ENCODE measurements around the gene CYP26A1.
"Not testable (repeated sequence)": the region's sequence is repeated elsewhere in the genome, so short reads cannot be mapped to it uniquely, and the experiment has no call there.

Gene CYP26A1

DNA sequence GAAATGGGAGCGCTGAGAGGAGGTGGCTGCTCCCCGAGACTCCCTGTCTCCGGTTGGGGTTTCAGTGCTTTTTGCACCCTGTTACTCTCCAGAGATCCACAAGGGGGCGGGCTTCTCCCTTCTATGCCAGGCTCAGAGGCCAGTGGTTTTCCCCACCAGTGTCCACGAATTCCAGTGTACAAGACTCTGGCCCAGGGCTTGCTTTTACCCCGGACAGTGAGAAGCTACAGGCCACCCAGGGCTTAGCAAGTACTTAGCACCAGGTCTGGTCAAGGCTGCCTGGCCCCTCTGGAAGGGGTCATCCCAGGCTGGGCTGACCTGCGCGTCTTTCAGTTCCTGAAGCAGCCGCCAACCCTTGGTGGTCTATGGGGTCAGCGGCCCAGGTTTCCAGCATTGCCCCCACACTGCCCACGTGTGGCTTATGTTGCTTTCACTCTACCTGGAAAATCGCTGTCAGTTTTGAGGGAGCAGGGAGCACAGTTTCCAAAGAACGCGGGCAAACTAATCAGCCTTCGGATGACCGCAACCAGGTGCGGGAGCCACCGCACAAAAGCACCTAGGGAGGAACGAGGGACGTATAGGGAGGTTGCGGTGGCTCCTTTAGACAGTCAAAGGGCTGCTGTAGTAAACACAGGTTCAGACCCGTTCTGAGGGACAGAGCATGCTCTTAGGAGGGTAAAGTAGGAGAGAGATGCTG lies 6.8 kb downstream of the CYP26A1 start:
- no peak for DNase-seq (ENCODE audit: low read depth in 2 of 2)

DNA sequence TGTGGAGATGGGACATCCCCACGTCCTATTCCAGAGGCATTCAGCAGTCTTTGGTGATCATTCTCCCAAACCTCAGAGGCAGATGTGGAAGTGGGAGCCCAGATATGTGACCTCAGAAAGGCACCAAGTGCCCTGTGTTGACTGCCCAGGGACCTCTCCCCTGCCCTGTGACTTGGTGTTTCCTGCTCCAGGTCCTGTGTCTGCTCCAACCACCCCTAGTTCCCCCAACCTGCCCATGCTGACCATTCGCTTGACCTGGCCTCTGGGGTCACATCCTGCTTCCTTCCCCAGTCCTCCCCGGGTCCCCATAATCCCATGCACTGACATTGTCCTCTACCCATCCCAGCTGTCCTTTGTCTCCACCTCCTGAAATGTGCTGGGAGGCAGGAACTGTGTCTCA lies 7.6 kb downstream of the CYP26A1 start:
- no peak for DNase-seq (ENCODE audit: low read depth in 2 of 2)

DNA sequence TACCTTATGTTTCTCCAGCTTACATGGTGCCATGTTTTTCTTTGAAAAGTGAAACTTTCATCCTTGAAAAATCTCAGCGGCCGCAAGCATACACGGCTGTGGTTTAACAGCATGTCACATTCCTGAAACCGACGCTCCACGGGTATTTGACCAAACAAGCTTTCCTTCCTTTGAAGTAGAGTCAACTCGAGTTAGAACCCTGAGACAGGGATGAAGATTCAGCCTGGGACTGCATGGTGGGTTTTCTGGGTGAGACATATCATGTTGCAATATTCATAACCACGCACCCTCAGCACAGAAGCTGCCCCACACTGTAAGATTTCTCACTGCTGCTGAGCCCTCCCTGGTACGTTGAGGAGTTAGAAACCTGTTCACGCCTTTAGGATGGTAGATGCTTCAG lies 8.1 kb downstream of the CYP26A1 start:
- no peak for DNase-seq (ENCODE audit: low read depth in 2 of 2)

DNA sequence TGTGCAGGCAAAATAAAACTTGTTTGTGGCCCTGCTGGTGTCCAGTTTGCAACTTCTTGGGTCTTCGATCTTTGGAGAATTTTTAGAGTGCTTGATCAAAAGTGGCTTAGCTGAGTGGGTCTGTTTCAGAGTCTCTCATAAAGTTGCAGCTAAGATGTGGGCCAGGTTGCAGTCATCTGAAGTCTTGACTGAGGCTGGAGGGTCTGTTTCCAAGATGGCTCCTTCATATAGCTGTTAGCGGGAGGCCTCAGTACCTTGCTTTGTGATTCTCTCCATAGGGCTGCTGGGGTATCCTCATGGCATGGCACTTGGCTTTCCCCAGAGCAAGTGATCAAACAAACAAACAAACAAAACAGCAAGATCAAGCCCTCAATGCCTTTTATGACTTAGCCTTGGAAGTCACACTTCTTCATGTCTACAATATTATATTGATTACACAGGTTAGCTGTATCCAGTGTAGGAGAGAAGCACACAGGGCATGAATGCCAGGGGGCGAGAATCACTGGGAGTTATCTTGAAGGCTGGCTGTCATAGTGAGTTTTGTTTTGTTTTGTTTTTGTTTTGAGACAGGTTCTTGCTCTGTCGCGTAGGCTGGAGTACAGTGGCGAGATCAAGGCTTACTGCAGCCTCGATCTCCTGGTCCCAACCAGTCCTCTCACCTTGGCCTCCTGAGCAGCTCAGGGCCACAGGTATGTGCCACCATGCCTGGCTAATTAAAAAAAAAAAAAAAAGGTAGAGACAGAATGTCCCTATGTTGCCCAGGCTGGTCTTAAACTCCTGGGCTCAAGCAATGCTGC lies 10.2 kb downstream of the CYP26A1 start:
- DNase-seq (ENCODE audit: low read depth in 2 of 2), result no peak

DNA sequence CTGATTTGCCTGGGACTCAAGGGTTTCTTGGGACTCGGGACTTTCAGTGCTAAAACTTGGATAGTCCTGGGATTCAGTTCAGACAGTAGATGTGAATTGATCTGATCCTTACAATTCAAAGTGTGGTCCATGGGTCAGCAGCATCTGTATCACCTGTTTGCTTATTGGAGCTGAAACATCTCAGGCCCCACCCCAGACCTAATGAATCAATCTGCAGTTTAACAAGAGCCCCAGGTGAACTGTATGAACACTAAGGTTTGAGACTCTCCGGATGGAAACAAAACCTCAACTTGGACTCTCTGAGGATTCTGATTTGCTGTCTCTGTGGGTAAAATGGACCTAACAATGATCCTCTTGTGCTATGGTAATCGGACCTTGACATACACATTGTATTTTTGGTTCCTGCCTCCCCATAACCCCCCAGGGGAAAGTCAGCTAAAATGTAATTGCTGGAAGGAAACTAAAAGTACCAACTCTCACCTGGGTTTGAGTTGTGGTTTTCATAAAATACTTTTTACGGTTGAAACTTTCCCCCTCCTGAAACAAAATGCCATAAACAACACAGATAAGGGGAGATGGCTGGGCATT lies 11.7 kb downstream of the CYP26A1 start:
- DNase-seq (ENCODE audit: low read depth in 2 of 2), result no peak

DNA sequence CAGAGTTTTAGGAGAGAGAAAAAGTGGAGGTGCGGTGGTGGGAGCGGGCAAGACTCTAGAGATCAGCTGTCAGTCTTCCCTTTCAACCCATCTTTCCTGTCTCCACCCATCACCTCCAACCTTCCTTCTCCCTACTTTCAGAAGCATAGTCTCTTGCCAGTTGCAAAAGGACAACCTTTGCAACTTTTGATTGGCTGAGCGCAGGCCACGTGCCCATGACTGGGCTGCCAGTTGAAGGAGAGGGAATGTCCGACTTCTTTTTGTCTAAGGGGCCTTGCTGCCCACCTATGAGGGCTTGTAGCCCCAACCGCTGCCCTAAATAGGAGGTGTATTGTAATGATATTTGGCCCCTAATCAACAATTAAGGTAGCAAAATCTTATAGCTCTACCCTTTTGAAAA lies 12.6 kb downstream of the CYP26A1 start:
- no peak for DNase-seq (ENCODE audit: low read depth in 2 of 2)

DNA sequence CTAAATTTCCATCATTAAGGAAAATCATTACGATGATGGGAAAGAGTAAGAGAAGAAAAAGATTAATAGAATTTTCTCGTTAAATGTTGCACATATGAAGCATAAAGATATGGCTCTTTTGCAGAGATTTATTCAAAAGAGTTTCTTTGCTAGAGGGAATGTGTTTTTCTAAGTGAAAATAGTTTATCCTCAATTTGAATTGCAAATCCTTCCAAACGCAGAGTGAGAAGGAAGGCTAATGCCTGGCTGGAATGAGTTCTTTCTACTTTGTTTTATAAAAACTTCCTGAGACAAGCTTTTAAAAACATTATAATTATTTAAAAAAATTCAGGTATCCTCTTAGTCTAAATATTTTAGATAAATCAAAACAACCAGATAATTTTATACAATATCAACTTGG lies 14.2 kb downstream of the CYP26A1 start:
- DNase-seq (ENCODE audit: low read depth in 2 of 2), result no peak

DNA sequence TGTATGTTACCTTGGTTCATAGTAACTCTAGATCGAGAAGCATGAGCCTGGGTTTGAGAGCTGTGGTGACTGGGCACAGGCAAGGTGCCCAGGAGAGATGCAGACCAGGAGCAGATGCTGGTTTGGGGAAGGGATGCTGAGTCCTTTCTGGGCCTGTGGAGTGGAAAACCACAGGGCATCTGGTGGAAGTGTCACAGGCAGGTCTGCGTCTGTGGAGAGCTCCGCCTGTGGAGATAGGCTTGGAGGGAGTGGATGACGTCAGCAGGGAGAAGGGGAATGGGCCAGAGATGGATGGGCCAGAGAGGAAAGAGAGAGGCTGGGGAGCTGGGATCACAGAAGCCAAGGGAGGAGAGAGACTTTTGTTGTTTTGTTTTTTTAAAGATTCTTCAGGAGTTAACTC lies 14.8 kb downstream of the CYP26A1 start:
- DNase-seq (ENCODE audit: low read depth in 2 of 2), result no peak

DNA sequence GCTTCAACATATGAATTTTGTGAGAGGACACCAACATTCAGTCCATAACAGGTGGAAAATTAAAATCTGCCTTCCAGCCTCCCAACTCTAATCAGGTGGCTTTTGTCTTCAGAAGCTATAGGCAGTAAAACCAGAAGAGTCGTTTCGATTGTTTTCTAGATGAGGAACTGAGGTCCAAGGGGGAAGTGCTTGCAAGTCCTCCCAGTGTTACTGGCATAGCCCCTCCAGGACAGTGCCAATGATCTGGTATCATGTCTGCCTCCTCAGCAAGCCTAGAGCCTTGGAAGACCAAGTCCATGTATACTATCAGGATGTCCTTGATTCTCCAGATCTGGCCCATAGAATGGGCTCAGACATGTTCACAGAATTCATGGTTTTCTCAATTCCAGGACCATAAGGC lies 16.9 kb downstream of the CYP26A1 start:
- no peak for DNase-seq (ENCODE audit: low read depth in 2 of 2)

DNA sequence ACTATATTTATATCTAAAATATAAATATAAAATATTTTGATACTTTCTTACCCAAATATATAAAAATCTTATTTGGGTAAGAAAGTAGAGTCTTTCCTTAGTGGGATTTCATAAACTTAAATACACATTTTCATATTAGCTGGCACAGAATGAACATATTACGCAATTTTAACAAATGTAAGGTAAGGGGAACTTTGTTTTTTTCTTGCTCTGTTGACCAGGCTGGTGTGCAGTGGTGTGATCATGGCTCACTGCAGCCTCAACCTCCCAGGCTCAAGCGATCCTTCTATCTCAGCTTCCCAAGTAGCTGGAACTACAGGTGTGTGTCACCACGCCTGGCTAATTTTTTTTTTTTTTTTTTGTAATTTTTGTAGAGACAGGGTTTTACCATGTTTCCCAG lies 18.3 kb downstream of the CYP26A1 start:
- no peak for DNase-seq (ENCODE audit: low read depth in 2 of 2)

DNA sequence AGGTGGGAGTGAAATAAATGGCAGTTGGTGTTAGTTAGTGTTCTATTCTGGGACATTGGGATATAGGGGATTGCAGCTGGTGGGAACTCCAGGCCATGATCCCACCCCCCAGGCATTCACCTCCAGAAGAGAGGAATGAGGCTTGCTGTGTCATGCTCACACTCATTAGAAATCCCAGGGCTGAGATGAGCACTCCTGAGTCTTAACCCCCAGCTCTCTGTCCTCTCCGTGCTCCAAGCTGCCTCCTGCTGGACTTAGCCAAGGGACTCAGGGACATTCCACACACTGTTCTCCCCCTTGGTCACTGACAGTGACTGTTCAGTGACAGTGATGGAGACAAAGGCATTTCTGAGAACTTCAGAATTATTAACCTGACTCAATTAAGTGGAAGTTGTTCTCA lies 21.5 kb downstream of the CYP26A1 start:
- DNase-seq (ENCODE audit: low read depth in 2 of 2), result no peak

DNA sequence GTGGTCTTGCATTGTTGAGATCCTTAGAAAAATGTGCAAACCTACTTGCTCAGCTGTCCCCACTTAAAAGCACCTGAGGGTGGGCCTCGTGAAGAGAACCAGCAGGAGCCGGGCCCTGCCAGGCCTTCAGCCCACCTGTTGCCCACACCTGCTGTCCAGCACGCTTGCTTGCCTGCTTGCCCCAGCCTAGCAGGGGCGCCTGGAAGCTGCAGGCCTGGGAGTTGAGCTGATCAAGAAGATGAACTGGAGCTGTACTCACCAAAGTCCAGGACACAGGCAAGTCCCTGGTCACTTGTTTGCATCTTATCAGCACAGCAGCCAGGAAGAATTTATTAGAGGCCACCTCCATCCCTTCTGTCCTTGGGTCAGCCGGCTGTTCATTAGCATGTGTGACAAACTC lies 23.2 kb downstream of the CYP26A1 start:
- no peak for DNase-seq (ENCODE audit: low read depth in 2 of 2)

DNA sequence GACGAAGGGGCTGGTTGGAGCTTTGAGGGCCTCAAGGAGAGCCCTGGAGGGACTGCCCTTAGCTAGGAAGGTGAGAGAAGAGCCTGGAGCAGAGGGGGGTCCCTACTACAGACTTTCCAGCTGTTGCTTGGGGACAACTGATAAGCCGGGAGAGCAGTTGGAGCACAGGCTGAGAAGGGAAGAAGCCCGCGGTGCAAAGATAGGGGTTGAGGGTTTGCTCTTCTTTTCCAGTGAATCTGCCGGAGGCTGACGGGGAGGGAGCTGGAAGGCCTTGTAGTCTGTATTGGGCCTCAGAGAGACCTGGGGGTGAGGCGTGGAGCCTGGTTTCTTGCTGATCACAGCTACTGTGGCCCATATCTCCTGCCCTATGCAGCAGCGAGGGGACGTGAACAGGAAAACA lies 23.7 kb downstream of the CYP26A1 start:
- no peak for DNase-seq (ENCODE audit: low read depth in 2 of 2)

DNA sequence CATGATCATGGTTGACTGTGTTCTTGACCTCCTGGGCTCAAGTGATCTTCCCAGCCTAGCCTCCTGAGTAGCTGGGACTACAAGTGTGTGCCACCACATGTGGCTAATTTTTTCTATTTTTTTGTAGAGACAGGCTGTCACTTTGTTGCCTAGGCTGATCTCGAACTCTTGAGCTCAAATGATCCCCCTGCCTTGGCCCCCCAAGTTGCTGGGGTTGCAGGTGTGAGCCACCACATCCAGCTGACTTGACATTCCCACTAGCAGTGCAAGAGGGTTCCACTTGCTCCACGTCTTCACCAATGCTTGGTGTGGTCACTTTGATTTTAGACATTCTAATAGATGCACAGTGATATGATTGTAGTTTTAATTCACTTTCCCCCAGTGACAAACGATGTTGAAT lies 25.1 kb downstream of the CYP26A1 start:
- no peak for DNase-seq (ENCODE audit: low read depth in 2 of 2)

DNA sequence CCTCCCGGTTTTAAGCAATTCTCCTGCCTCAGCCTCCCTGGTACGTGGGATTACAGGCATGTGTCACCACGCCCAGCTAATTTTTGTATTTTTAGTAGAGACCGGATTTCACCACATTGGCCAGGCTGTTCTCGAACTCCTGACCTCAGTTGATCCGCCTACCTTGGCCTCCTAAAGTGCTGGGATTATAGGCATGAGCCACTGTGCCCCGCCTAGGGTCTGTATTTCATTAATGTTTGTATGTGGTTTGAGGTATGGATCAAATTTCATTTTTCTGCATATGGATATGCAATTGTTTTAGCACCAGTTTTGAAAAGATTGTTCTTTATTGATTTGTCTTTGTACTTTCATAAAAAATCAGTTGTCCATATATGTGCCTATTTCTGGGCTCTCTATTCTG lies 26.0 kb downstream of the CYP26A1 start:
- DNase-seq (ENCODE audit: low read depth in 2 of 2), result no peak

DNA sequence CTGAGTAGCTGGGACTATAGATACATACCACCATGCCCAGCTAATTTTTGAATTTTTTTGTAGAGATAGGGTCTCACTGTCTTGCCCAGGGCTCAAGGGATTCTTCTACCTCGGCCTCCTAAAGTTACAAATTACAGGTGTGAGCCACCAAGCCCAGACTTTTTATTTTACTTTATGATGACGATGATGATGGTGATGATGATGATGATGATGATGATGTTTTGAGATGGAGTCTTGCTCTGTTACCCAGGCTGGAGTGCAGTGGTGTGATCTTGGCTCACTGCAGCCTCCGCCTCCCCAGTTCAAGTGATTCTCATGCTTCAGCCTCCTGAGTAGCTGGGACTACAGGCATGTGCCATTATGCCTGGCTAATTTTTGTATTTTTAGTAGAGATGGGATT lies 27.5 kb downstream of the CYP26A1 start:
- not testable (repeated sequence) for DNase-seq (ENCODE audit: low read depth in 2 of 2)

DNA sequence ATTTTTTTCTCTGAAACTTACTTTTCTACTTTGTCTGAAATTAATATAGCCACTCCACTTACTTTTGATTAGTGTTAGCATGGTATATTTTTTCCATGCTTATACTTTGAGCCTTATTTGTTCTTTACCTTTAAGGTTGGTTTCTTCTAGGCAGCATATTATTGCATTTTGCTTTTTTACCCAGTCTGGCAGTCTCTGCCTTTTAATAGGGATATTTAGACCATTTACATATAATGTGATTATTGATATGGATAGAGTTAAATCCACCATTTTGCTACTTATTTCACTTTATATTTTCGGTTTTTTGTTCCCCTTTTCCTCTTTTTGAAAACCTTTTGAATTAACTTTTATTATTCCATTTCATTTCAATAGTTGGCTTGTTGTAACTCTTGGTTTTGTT lies 30.3 kb downstream of the CYP26A1 start:
- no peak for DNase-seq (ENCODE audit: low read depth in 2 of 2)

DNA sequence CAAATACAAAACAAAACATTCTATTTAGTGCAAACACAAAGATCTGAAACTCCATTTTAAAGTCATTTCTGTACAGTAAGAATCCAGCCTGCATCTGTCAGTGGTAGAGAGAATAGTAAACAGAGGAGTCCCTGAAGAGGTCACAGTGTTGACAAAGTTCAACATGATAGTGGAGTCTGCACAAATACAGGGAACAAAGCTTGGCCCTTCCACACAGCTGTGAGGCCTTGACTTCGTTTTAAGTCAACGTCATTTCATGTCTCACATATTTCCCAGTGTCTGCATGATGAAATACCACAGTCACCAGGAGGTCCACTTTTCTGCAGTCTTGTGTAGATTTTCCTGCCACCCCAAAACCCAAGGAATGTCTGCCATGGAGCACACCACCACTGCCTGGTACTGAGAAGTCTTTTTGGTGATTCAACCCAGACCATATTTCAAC lies 33.0 kb downstream of the CYP26A1 start:
- no peak for DNase-seq (ENCODE audit: low read depth in 2 of 2)

DNA sequence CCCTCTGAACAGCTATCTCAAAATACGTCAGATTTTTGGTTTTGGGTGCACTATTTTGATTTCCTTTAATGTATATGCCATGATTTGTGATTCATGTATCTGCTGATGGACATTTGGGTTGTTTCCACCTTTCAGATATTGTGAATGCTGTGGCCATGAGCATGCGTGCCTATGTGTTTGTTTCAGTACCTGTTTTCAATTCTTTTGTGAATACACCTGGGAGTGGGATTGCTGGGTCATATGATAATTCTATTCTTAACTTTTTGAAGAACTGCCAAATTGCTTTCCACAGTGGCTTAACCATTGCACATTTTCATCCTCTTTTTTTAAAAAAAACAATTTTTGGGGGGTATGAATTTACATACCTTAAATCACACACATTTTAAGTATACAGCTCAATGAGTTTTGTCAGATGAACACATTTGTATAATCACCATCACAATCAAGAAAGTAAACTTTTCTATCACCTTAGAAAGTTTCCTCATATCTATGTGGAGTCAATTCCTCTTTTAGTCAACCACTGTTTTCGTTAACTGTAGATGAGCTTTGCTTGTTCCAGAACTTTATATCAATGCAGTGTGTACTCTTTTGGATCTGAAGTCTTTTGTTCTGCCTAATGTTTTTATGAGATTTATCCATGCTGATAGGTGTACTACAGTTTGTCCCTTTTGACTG lies 36.9 kb downstream of the CYP26A1 start:
- no peak for DNase-seq (ENCODE audit: low read depth in 2 of 2)

DNA sequence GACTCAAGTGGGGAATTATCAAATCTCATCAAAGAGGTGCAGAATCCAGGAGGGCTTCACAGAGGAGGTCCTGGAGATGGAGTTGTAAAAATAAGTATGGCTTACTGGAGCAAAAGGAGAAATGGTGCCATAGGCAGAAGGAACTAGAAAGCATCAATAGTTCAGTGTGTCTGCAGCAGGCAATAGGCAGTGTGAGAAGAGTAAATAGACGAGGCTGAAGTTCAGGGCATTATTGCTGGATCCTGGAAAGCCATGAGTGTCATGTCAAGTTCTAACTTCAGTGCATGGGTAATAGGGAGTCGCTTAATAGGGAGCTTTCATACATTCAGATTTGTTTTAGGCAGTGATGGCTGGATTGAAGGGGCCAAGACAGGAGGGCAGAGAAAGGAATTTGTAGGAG lies 39.3 kb downstream of the CYP26A1 start:
- no peak for DNase-seq (ENCODE audit: low read depth in 2 of 2)

DNA sequence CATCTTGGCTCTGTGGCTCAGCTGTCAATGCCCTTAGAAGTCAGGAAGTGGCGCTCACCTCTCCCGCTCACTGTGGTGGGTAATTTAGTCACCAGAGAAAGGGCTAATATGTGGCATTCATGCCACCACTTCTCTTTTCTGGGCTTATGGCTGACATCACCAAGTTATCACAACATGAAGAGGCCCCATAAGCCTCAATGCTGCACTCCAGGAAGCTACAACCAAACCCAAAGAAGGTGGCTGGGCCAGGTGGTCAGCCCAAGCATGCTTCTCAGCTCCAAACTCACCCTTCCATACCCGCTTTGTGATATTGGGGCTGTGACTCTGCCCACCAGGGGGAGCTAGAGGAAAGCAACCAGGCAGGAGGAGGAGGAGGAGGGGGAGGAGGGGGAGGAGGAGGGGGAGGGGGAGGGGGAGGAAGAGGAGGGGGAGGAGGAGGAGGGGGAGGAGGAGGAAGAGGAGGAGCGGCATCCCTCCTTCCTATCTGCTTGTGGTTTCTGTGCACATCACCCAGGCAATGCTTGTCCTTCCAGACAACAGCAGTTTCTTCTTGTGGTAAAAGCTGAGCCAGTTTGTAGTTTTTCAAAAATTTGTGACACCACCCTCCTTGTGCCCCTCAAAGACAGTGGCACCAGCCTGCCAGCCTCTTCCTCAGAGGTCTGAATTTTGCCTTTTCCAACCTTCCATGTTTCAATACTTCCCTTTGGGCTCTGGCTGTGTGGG lies 42.1 kb downstream of the CYP26A1 start:
- DNase-seq (ENCODE audit: low read depth in 2 of 2), result peak; percentile 33 to 36

DNA sequence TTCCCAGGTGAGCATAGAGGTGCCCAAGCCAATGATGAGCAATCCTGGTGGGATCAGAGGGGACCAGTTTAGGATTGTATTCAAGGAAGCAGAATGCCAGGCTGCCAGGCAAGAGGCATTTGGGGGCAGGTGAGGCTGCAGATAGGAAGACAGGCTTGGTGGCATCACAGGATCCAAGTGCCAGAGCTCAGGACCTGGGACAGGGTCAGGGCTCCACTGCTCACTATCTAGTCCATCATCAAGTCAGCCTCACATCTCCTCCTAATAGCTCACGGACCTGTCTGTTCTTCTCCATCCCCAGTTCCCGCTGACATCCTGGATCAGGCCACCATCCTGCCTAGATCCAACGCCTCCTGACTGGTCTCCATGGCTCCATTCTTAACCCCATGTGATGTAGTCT lies 47.6 kb downstream of the CYP26A1 start:
- no peak for DNase-seq (ENCODE audit: low read depth in 2 of 2)

All from stimulated activated CD8-positive, alpha-beta memory T cell treated with anti-CD3 and anti-CD28 coated beads, Interleukin-7, amount 100 ng/mL, for 4 hours (primary cell).